Epidermal melanocyte (primary cell): ENCODE results near the gene PON2.
"Not testable (repeated sequence)": the region's sequence is repeated elsewhere in the genome, so short reads cannot be mapped to it uniquely, and the experiment has no call there.

Experiments used
- DNase-seq: peaks from one replicate; pipeline ENCODE4 v3.0.0; 2011; ENCODE audit warnings: low spot score; ENCODE audit not compliant: insufficient read length

The PON2 gene

DNA sequence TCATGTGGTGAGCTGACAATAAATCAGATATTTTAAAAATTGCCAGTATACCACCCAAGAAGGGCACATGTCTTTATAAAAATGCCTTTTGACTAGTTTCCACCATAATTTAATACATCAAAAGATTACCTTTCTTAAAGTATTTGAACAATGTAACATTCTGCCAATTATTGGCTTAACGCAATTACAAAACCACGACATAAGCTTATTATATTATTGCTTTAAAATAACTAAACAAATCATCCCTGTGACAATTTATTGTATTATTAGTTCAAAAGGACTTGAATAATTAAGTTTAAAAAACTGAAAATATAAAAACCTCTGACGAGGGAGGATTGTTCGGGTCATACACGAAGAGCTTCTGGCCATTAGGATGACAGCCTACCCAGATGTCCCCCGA, 29.0 kb downstream of the PON2 start:
- no peak for DNase-seq

DNA sequence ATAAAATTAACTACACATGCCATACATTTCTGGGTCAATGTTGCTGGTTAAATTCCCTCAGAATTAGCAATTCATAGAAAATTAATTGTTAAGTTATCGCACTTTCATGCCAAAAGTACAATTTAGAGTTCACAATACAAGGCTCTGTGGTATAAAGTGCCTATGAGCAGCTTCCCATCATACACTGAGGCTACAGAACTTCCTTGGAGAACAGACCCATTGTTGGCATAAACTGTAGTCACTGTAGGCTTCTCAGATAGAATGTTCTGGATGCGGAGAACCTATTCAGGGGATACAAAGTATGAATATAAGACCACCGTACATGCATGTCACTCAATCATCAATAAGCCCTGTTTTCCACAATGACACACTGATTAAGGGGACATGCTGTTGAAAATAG, 29.6 kb downstream of the PON2 start:
- no peak for DNase-seq

DNA sequence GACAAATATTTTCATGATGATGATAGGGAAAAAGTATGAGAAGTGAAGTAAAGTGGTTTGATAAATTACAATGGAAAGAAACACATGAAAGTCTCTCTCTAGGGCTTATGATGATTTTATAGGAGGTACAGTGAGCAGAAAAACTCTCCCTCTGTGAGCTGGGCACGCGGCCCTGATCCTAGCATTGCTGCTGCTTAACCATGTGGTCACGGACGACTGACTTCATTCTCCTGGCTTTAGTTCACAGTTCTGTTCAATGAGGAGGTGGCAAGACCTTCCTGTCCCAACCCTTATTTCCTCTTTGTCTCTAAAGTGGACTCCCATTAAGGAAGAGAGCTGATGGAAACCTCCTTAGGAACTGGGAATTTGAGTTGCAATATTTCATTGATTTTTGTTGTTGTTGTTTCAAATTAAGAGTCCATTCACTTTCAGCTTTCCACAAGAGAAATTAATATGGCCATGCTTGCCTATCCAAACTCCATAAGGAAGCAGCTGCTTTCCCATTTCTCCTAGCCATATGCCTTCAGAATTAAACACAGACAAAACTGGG, 30.4 kb downstream of the PON2 start:
- no peak for DNase-seq

DNA sequence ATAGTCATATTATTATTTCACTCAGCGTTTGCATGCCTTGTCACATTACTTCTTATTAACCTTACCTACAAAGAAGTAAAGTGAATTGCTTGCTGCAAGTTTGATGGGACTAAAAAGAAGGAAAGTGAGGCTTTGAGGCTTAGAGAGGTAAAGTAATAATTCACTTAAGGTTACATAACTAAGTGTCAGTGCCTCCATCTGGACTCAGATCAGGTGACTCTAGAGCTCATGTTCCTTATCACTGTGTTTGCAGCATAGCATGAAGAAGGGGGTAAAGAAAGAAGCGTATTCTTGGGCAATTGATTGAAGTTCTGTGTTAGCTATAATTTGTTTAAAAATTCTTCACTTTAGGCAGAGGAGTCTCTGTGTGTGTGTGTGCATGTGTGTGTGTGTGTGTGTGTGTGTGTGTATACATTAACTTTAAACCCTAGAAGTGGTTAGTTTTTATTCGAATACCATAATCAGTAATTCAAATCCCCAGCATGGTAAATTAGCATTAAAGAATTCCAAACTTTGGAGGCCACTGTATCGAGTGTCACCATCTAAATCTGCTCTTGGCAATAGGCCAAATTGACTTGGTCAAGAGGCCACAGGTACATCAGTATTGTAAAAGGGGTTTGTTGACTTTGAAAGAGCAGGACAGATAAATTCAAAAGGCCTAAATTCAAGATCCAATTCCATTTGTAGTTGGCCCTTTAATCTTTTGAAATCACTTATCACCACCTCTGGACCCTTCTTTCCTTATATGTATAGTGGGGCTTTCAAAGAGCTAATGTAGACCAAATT, 36.5 kb downstream of the PON2 start:
- no peak for DNase-seq

DNA sequence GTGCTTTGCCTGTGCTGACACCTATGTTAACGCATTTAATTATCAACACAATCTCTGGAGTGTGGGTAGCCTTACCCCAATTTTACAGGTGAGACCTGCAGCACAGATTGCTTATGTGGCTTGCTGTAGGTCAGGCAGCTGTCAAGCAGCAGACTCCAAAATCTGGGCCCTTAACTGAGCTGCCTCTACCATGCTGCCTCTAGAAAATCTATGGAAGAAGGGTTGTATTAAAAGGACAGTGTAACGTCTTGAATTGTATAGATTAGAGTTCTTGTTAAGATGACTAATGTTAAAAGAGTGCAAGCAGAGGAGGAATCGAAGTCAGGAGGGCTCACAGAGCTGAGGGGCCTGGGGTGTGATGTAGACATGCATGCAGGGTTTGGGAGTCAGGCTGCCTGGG, 37.4 kb downstream of the PON2 start:
- no peak for DNase-seq

DNA sequence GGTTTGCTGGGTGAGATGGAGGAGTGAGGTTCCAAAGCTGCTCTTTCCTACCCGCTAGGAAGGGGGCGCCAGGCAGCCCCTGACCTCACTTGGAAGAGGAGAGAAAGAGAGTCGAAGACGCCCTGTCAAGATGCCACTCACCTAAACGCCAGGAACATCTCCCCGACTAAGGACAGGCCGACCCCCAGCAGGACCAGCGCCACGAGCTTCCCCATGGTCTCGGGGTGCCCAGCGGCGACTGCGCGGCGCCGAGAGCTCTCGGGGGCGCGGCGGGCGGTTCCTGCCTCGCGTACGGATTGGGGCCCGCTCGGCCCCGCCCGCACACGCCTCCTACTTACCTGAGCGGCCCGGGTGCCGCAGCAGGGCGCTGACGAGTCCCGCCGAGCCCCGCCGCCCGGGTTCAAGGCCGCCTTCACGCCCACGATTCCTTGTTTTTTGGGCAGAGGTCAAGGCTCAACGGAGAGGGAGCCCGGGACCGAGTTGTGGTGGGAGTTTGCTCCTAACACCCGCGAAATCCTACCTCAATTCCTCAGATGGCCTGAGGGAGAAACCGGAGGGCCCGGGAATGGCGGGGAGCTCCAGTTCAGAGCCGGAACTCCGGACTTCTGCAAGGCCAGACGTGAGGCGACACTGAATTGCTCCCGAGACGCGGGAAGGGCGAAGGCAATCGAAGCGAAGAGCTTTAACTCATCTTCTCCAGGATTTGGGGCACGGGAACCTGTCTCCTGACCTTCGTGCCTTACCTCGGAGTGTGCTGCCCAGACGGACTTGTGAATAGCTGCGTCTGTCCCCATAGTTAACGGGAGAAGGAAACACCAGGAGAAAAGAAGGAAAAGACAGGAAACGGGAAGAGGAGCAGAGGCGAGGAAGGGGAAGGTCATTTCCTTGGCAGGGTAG, 38.4 kb downstream of the PON2 start, which contains the start of gene PON3:
PON3 (minus strand) TSS at position 240 of the 897 bp plus-strand sequence; CDS start at position 215, 25 bp downstream.
- DNase-seq = no peak

DNA sequence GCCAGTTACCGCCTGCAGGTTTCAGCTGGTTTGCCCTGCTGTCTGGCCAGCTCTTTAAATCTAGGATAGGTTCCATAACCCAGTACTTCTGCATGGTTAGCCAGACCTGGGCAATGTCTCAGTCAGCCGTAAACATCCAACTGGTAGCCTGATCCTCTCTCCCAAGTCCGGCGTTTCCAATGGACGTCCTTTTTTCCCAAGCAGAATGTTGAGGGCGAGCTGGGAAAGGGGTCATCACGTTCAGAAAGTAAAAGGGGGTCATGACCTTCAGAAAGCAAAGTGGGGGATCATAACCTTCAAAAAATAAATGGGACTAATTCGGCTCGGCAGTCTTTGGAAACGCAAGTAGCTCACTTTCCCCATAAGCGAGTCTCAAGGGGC, 39.1 kb downstream of the PON2 start:
- no peak for DNase-seq

DNA sequence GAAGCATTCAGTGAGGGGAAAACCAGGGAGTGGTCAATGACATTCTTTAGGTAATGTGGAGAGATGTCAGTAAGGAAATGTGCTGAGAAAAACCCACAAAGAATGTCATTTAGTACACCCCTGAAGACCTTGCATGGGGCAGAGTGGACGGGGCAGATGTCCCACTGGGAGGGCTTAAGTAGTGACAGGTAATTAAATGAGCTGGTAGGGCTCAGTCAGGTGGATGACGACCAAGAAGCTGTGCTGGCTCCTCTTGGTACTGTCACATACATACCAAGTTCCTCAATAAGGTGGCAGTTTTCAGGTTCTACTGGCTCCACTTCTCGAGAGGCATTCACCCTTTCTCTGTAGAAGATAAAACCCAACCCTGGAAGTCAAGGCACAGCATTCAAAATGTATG, 40.5 kb downstream of the PON2 start:
- no peak for DNase-seq

DNA sequence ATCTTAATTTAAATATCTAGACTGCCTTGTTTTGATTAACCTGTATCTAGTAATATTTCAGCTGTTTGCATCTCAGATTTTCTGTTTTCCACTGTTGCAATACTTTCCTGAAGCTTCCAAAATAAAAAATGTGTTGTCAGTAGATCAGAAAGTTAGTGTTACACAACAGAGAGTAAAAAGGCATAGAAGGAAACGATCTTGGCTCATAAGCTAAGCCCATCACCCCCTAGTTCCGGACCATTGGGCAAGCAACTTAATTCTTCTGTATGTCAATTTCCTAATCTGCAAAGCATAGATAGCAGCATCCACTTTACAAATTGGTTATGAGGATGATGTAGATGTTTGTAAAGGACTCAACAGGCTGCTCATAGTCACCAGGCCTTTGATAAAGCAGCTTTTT, 43.1 kb downstream of the PON2 start:
- DNase-seq = no peak

DNA sequence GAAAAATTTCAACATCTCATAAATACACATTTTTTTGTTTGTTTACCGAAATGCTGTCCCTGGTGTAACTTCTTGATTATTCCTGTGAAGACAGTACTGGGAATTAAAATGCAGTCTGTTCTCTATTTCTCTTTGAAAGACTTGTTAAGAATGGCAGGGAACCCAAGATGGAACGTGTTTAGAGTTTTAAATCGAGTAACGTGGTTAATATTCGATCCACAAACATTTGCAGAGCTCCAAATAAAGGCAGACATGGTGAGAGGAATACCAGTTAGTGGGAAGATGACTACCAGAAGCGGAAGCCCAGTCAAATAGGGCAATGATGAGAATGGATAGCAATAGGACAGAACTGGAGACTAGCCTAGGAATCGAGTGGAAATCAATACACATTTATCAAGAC, 45.3 kb downstream of the PON2 start:
- no peak for DNase-seq

DNA sequence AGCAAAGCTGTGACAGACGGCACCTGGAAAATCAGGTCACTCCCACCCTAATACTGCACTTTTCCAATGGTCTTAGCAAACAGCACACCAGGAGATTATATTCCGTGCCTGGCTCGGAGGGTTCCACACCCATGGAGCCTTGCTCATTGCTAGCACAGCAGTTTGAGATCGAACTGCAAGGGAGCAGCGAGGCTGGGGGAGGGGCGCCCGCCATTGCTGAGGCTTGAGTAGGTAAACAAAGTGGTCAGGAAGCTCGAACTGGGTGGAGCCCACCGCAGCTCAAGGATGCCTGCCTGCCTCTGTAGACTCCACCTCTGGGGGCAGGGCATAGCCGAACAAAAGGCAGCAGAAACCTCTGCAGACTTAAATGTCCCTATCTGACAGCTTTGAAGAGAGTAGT, 55.4 kb downstream of the PON2 start:
- not testable (repeated sequence) for DNase-seq

DNA sequence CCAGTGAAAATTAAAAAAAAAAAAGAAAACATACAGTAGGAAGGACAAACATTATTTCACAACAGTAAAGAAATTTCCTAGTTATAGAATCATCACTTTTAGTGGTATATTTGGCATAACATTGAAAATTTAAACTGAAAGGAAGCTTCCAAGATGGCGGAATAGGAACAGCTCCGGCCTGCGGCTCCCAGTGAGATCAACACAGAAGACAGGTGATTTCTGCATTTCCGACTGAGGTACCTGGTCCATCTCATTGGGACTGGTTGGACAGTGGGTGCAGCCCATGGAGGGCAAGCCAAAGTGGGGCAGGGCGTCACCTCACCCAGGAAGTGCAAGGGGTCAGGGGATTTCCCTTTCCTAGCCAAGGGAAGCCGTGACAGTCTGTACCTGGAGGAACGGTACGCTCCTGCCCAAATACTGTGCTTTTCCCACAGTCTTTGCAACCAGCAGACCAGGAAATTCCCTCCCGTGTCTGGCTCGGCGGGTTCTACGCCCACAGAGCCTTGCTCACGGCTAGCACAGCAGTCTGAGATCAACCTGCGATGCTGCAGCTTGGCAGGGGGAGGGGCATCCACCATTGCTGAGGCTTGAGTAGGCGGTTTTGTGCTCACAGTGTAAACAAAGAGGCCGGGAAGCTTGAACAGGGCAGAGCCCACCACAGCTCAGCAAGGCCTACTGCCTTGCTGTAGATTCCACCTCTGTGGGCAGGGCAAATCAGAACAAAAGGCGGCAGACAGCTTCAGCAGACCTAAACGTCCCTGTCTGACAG, 58.0 kb downstream of the PON2 start:
- DNase-seq = no peak

DNA sequence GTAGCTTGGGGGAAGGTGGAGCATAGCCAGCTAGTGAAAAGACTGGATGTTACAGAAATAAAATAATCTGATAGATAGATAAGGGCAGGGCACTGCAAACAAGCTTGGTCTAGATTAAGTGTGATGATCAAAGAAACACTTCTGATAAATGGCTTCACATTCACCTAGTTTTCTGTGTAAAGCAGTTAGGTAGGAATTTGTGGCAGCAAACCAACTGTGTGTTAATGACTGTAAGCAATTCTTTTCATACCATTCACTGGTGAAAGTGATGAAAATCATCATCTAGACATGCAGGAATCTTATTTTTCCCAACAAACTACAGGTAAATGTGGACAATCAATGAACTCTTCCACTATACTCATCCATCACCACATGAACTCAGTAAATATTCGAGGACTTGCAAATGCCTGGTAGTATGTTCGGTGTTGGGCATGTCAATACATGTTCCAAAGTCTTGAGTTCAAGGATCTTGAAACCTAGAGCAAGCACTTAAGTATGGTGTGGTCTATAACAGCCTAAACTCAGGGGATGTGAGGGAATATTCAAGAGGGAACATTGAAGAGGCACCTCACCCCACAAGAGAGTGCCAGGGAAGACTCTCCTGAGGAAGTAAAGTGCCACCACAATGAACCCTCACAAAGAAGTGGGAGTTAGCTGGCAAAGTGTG, 59.1 kb downstream of the PON2 start:
- DNase-seq = no peak

DNA sequence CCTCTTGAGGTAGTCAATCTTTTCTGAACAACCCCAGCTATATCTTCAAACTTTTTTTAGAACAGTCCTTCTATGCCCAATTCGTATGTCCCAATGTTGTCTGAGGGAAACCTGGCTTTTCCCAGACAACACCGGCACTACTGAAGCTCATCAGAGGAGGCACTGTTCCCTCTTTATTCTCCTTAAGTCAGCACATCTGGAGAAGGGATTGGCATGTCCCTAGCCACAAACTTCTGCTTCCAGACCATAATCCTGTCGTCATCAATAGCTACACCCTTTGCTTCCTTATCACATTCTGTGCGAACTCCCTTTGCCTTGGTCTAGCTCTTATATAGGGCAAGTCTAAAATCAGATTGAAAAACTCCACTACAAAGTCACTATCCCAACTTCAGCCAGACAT, 61.5 kb downstream of the PON2 start:
- no peak for DNase-seq

DNA sequence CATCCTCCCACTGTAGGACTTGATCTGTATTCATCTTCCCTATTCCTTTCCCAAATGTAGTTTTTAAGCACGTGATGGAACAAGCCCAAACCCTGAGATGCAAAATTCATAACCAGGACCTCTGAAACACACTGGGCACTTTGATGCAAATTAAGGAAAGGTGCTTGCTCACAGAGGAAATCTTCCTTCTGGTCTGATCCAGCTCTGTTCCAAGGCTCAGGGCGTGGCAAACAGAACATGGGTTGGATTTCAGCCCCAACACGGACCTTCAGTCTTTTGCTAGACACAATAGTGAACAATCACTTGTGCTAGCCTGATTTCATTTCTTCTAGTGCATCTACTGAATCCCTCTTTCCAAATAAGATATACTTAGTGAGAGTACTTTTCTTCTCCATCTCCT, 66.6 kb downstream of the PON2 start:
- no peak for DNase-seq

DNA sequence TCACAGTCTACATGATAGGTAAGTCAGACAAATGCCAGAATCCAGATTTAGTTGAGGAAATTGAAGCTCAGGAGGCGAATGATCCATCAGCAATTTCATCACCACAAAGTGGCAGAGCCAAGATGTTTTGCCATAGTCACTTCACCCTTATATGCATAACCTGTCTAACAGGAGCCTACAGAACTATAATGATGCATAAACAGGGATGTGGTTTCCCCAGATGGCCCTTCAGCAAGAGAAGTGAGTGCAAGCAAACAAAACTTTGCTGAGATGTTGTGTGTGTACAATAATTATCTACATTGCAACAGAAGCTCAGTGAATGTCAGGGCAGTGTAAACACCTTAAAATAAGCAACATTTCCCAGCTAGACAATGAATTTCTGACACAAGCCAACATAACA, 67.2 kb downstream of the PON2 start:
- DNase-seq = no peak

DNA sequence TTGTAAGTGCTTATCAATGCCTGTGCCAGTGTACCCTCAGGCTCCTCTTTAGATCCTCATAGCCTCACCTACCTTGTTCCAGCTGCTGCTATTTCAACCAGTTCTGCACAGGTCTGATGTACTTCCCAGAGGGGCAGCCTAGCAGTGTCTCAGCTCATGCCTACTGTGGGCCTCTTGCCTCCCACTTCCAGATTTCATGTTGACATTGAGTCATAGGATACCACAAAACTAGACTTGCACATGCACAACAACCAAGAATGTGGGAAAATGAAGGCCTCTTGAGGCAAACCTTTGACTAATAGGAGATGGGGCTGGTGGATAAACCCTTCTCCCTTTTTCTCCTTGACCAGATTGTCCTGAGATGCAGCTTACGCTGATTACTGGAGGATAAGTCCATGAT, 69.7 kb downstream of the PON2 start:
- DNase-seq = no peak

DNA sequence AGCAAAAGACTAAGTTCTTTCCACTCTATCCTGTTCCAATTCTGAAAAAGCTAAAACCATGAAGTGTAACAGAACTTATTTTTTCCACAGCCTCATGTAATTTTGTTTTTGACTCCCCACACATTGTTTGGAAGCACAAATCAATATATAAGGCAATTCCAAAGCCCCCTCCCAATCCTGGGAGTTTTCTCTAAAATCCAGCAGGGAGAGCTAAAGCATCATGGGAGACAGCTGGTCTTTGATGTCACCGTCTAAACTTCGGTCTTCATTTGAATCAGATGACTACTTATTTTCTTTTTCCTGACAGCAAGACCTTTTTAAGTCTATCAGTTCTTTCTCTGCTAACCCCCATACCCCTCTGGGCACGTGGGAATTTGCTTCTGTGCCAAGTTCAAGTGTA, 77.2 kb downstream of the PON2 start:
- DNase-seq = no peak
